GM23248 (cell line): ENCODE data around the gene BASP1. TPM values are rescaled to one million over a fixed set of nuclear protein-coding genes. Genes with fewer than 3 reads are reported as not detected.

Experiments used
- DNase-seq: peaks from one replicate; pipeline ENCODE4 v3.0.0-alpha.2; 2015
- H2AFZ ChIP-seq: fragments of 200-600 bp; sonication (generic); 2 replicates; pipeline ENCODE4 v1.6.1; 2016; ENCODE audit warnings: antibody characterized with exemption
- H3F3A ChIP-seq: fragments of 200-600 bp; sonication (generic); 2 replicates; pipeline ENCODE4 v1.6.1; 2016; ENCODE audit warnings: mild to moderate bottlenecking, antibody characterized with exemption, mixed run types; ENCODE audit not compliant: insufficient read depth
- H3K27ac ChIP-seq: fragments of 200-600 bp; sonication (generic); 2 replicates; pipeline ENCODE4 v1.5.1; 2016; ENCODE audit warnings: mild to moderate bottlenecking
- H3K27me3 ChIP-seq: fragments of 200-600 bp; sonication (generic); replicated peaks from 2 replicates; pipeline ENCODE4 v1.6.1; 2016; ENCODE audit warnings: mild to moderate bottlenecking; ENCODE audit not compliant: insufficient read depth
- H3K36me3 ChIP-seq: fragments of 200-600 bp; sonication (generic); 2 replicates; pipeline ENCODE4 v1.6.1; 2016; ENCODE audit warnings: low read depth, mild to moderate bottlenecking
- H3K4me1 ChIP-seq: fragments of 200-600 bp; sonication (generic); 2 replicates; pipeline ENCODE4 v1.6.1; 2016; ENCODE audit warnings: mild to moderate bottlenecking; ENCODE audit not compliant: insufficient read depth
- H3K4me2 ChIP-seq: fragments of 200-600 bp; sonication (generic); one replicate; pipeline ENCODE4 v1.6.1; 2016; ENCODE audit warnings: mild to moderate bottlenecking; ENCODE audit not compliant: unreplicated experiment
- H3K4me3 ChIP-seq: fragments of 200-600 bp; sonication (generic); 2 replicates; pipeline ENCODE4 v1.5.1; 2016; ENCODE audit warnings: mild to moderate bottlenecking
- H3K79me2 ChIP-seq: fragments of 200-600 bp; sonication (generic); 2 replicates; pipeline ENCODE4 v1.6.1; 2016; ENCODE audit warnings: mild to moderate bottlenecking; ENCODE audit not compliant: insufficient read depth
- H3K9ac ChIP-seq: fragments of 200-600 bp; sonication (generic); 2 replicates; pipeline ENCODE4 v1.6.1; 2016; ENCODE audit warnings: mild to moderate bottlenecking
- H3K9me2 ChIP-seq: fragments of 200-600 bp; sonication (generic); 2 replicates; pipeline ENCODE4 v1.6.1; 2016; ENCODE audit warnings: mixed run types, mild to moderate bottlenecking, moderate library complexity; ENCODE audit not compliant: insufficient read depth
- H3K9me3 ChIP-seq: fragments of 200-600 bp; sonication (generic); one replicate; pipeline ENCODE4 v1.6.1; 2017; ENCODE audit warnings: low read depth
- H4K20me1 ChIP-seq: fragments of 200-600 bp; sonication (generic); 2 replicates; pipeline ENCODE4 v1.6.0; 2016; ENCODE audit not compliant: insufficient read depth
- EZH2 ChIP-seq: fragments of 200-600 bp; sonication (generic); IDR thresholded peaks from 2 replicates; pipeline ENCODE4 v1.6.1; 2018; ENCODE audit warnings: antibody characterized with exemption, mild to moderate bottlenecking; ENCODE audit not compliant: insufficient read depth, poor library complexity, severe bottlenecking
- EZH2phosphoT487 ChIP-seq: fragments of 200-600 bp; sonication (generic); IDR thresholded peaks from 2 replicates; pipeline ENCODE4 v1.6.1; 2018; ENCODE audit warnings: antibody characterized with exemption, moderate library complexity, mild to moderate bottlenecking, low read depth; ENCODE audit not compliant: insufficient read depth
- WGBS, 2 experiments: methylation state at CpG; one replicate each; pipeline ENCODE4 v1.1.6; 2015 to 2017; ENCODE audit warnings: low lambda C conversion rate in 2 of 2, low coverage in 1 of 2; ENCODE audit errors: missing lambda C conversion rate in 2 of 2; 5-methylcytosine and 5-hydroxymethylcytosine counted together
- in situ Hi-C: fragments of 300-500 bp; cut with MboI; formaldehyde crosslinking; loops from 2 replicates; pipeline ENCODE4 v1.15.0; 2020
- polyA plus RNA-seq: library from polyadenylated mRNA; unstranded; fragments of >200 nt; fragmentation: Nextera tagmentation; extraction: Ambion mirVana; gene quantifications from 2 replicates; pipeline ENCODE4 v1.2.1, GENCODE V29; 2016
- total RNA-seq: library from RNA; depleted of rRNA; stranded (reverse); fragments of >200 nt; shearing (Covaris generic); gene quantifications from 2 replicates; pipeline ENCODE4 v1.2.3, GENCODE V29; 2014

Gene BASP1
- total and polyA plus RNA-seq, 2 experiments from 2014 or later: 58.4 to 121 TPM

DNA sequence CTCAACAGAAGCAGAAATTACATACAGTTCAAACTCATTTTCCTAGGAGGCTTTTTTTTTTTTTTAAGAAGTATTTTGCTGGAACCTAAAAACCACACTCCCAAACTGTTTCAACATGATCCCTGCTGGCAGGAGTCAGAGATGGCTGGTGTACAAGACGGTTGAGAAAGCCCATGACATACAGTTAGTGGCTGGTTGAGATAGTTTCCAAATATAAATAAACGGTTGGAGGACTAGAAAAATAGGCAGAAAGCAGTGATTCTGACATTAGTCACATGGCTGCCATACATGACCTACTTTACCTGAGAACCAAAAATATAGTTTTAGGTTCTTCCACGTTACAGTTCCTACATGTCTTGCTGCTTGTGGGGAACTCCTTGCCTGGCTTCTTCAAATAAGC, 31.7 kb upstream of the BASP1 start:
- TF ChIP-seq EZH2: no peak
- TF ChIP-seq EZH2phosphoT487: no peak
- H3K79me2 ChIP-seq: peaks cover 15% of the 10 kb centered on the region
- no peaks in the 10 kb centered on the region for H3K27me3 ChIP-seq
- peak overlapping the region; percentile 45 for H3K4me2 ChIP-seq
- H3K36me3 ChIP-seq: no peaks in the 10 kb centered on the region
- H3K27ac ChIP-seq: peak overlapping the region; percentile 93
- no peaks in the 10 kb centered on the region for H3K9me3 ChIP-seq
- peaks cover 75% of the 10 kb centered on the region for H3K4me1 ChIP-seq
- peak; percentile 96 for DNase-seq
- H4K20me1 ChIP-seq: no peaks in the 10 kb centered on the region
- WGBS, 2 experiments: 1 to 4% methylated on average over 3 of the region's 3 CpGs
- H3F3A ChIP-seq: peaks cover 77% of the 10 kb centered on the region
- peak overlapping the region; percentile 67 for H3K9ac ChIP-seq
- no peaks in the 10 kb centered on the region for H3K9me2 ChIP-seq
- peak overlapping the region; percentile 24; the same call in 1 of the 2 replicates for H3K4me3 ChIP-seq
- in situ Hi-C loops: loop anchor here (5.0 kb wide), 2 partner anchors 258 to 398 kb away; no protein-coding TSS in a partner anchor
- no peak overlapping the region for H2AFZ ChIP-seq

DNA sequence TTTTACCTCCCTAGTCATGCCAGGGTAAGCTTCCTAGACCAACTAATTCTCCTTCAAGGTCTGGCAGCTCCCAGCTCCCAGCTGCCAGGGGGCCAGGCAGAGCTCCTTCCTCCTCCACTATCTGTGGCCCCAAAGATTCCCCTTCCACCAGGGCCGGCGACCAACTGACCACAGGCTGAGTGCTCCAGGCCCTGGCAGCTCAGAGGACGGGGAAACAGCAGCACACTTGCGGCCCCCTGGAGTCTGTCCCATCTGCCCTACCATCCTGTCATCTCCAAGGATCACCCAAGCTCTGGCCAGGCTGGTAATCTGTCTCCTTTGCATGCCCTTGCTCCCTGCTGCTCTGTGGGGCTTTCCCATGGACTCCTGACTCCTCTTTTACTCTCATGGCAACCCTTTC, 31.2 kb upstream of the BASP1 start:
- Histone ChIP-seq H2AFZ (no peak overlapping the region), H3K79me2 (peaks cover 15% of the 10 kb centered on the region), H4K20me1 (no peaks in the 10 kb centered on the region), H3K9ac (peak overlapping the region; percentile 67), H3K27ac (peak overlapping the region; percentile 93), H3K4me3 (no peak overlapping the region), H3K4me2 (no peak overlapping the region), H3K36me3 (no peaks in the 10 kb centered on the region), H3K9me2 (no peaks in the 10 kb centered on the region), H3K9me3 (no peaks in the 10 kb centered on the region), H3K27me3 (no peaks in the 10 kb centered on the region), H3K4me1 (peaks cover 78% of the 10 kb centered on the region), H3F3A (peaks cover 81% of the 10 kb centered on the region)
- TF ChIP-seq EZH2 (no peak), EZH2phosphoT487 (no peak)
- WGBS, 2 experiments: 97 to 98% methylated on average over 4 of the region's 4 CpGs
- in situ Hi-C loops: loop anchor here (5.0 kb wide), 2 partner anchors 259 to 399 kb away; no protein-coding TSS in a partner anchor
- peak; percentile 30 for DNase-seq

DNA sequence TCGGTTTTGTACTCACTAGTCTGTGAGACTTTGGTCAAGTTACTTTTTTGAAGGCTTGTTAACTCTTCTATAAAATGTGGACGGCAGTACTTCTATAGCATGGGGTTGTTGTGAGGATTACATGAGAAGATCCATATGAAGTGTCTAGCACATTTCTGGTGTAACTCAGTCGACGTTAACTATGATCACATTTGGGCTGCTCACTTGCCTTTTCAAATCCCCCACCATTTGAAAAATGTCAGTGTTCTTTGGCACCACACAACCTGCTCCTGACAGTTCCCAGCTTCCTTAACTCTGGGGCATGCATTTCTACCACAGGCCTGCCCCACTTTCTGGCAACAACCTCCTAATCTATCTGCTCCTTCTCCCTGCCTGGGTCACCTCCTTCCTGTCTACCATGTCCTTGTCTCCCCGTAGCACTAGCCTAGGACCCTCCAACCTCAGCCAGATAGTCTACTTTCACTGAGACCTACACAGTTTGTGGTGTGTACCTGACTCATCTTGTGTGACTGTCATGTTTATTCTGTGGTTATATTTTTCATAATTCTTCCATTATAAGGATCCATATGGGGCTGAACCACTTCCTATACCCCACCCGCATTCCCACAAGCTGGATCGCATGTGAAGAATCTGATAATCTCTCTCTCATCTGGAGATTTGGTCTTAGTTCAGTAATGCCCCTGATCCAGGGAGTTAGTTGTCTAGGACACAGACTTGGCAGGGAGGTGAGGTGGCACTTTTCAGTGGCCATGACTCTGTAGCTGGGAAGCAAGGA, 30.2 kb upstream of the BASP1 start:
- Histone ChIP-seq H3K27ac (peak overlapping the region; percentile 93), H3K9ac (peak overlapping the region; percentile 39), H3K27me3 (no peaks in the 10 kb centered on the region), H4K20me1 (no peaks in the 10 kb centered on the region), H3F3A (peaks cover 72% of the 10 kb centered on the region), H3K9me2 (no peaks in the 10 kb centered on the region), H3K4me1 (peaks cover 68% of the 10 kb centered on the region), H3K4me2 (no peak overlapping the region), H2AFZ (peak overlapping the region; percentile 0; the same call in 1 of the 2 replicates), H3K36me3 (no peaks in the 10 kb centered on the region), H3K9me3 (no peaks in the 10 kb centered on the region), H3K79me2 (peaks cover 15% of the 10 kb centered on the region), H3K4me3 (no peak overlapping the region)
- no peak for TF ChIP-seq EZH2
- TF ChIP-seq EZH2phosphoT487: no peak
- DNase-seq: peak; percentile 51
- WGBS, 2 experiments: 79 to 81% methylated on average over 7 of the region's 7 CpGs
- in situ Hi-C loops: loop anchor here (5.0 kb wide), 2 partner anchors 260 to 400 kb away; no protein-coding TSS in a partner anchor

DNA sequence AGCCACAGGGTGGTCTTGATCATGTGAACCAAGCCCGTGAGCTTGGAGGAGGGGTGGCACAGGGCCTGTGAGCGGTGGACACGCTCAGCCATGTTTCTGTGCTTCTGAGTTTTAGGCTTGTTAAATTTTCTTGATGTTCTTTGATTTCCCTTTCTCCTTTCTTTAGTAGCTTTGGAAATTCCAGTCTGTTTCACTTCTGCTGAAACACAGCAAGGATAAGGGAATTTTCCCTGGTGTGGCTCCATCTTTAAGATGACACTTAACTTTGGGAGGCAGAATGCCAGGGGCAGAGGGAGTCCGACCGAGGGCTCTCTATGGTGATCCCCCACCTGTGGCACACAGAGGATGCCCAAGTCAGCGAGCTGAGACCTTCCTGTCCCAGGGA, 29.7 kb upstream of the BASP1 start:
- H3K36me3 ChIP-seq: no peaks in the 10 kb centered on the region
- 96% methylated on average over 6 of the region's 6 CpGs for WGBS, 2 experiments
- peak overlapping the region; percentile 0; the same call in 1 of the 2 replicates for H2AFZ ChIP-seq

More for the DNA sequence above, 29.7 kb upstream of the BASP1 start:
- H3F3A ChIP-seq: peaks cover 67% of the 10 kb centered on the region
- no peaks in the 10 kb centered on the region for H3K27me3 ChIP-seq
- H3K9ac ChIP-seq: peak overlapping the region; percentile 39
- peaks cover 64% of the 10 kb centered on the region for H3K4me1 ChIP-seq
- in situ Hi-C loops: loop anchor here (5.0 kb wide), 2 partner anchors 260 to 400 kb away; no protein-coding TSS in a partner anchor
- no peaks in the 10 kb centered on the region for H3K9me3 ChIP-seq
- no peak overlapping the region for H3K4me2 ChIP-seq
- peaks cover 15% of the 10 kb centered on the region for H3K79me2 ChIP-seq
- H3K4me3 ChIP-seq: no peak overlapping the region
- H3K27ac ChIP-seq: peak overlapping the region; percentile 93
- H3K9me2 ChIP-seq: no peaks in the 10 kb centered on the region
- no peak for TF ChIP-seq EZH2phosphoT487
- TF ChIP-seq EZH2: no peak
- DNase-seq: no peak
- H4K20me1 ChIP-seq: no peaks in the 10 kb centered on the region
